ENCODE measurements around the gene CFAP61.

CFAP61 gene

GRCh38 chr20:20174089-20174835 lies 121.9 kb downstream of the CFAP61 start:
- no peak for DNase-seq

GRCh38 chr20:20181322-20181721 lies 129.0 kb downstream of the CFAP61 start:
- DNase-seq = no peak

GRCh38 chr20:20184149-20184548 lies 131.8 kb downstream of the CFAP61 start:
- DNase-seq = no peak

- no peak for DNase-seq
Observed at GRCh38 chr20:20184706-20185105, 132.4 kb downstream of the CFAP61 start.

GRCh38 chr20:20188647-20189046 lies 136.3 kb downstream of the CFAP61 start:
- no peak for DNase-seq

GRCh38 chr20:20192366-20192765 lies 140.0 kb downstream of the CFAP61 start:
- DNase-seq = no peak

- no peak for DNase-seq
Observed at GRCh38 chr20:20195021-20195705, 142.8 kb downstream of the CFAP61 start.

- DNase-seq = no peak
Observed at GRCh38 chr20:20196610-20197009, 144.3 kb downstream of the CFAP61 start.

GRCh38 chr20:20198011-20198410 lies 145.7 kb downstream of the CFAP61 start:
- no peak for DNase-seq

- DNase-seq = no peak
Observed at GRCh38 chr20:20199361-20200160, 147.2 kb downstream of the CFAP61 start.

GRCh38 chr20:20201124-20201523 lies 148.8 kb downstream of the CFAP61 start:
- DNase-seq = no peak

GRCh38 chr20:20201639-20202038 lies 149.3 kb downstream of the CFAP61 start:
- no peak for DNase-seq

GRCh38 chr20:20202768-20203167 lies 150.4 kb downstream of the CFAP61 start:
- DNase-seq = no peak

- DNase-seq = no peak
Observed at GRCh38 chr20:20203784-20204183, 151.5 kb downstream of the CFAP61 start.

- DNase-seq = no peak
Observed at GRCh38 chr20:20204256-20204655, 151.9 kb downstream of the CFAP61 start.

GRCh38 chr20:20205141-20205861 lies 153.0 kb downstream of the CFAP61 start:
- DNase-seq = no peak

GRCh38 chr20:20205862-20206236 lies 153.5 kb downstream of the CFAP61 start:
- no peak for DNase-seq

- DNase-seq = no peak
Observed at GRCh38 chr20:20206788-20207187, 154.5 kb downstream of the CFAP61 start.

GRCh38 chr20:20207291-20207690 lies 155.0 kb downstream of the CFAP61 start:
- DNase-seq = no peak

GRCh38 chr20:20207872-20208271 lies 155.5 kb downstream of the CFAP61 start:
- DNase-seq = no peak

GRCh38 chr20:20209684-20210083 lies 157.4 kb downstream of the CFAP61 start:
- DNase-seq = no peak

GRCh38 chr20:20210327-20210726 lies 158.0 kb downstream of the CFAP61 start:
- no peak for DNase-seq

- no peak for DNase-seq
Observed at GRCh38 chr20:20210943-20211273, 158.6 kb downstream of the CFAP61 start.

All from right hindlimb (tissue), 1 donor.